Hypothalamus (tissue), 51 donors: ENCODE measurements around the gene DPF3.

Source experiments
- DNase-seq, 51 donors: peaks; one replicate each; lab custom pipeline; 2025; lab: John Stamatoyannopoulos, UW

DPF3 gene

DNA sequence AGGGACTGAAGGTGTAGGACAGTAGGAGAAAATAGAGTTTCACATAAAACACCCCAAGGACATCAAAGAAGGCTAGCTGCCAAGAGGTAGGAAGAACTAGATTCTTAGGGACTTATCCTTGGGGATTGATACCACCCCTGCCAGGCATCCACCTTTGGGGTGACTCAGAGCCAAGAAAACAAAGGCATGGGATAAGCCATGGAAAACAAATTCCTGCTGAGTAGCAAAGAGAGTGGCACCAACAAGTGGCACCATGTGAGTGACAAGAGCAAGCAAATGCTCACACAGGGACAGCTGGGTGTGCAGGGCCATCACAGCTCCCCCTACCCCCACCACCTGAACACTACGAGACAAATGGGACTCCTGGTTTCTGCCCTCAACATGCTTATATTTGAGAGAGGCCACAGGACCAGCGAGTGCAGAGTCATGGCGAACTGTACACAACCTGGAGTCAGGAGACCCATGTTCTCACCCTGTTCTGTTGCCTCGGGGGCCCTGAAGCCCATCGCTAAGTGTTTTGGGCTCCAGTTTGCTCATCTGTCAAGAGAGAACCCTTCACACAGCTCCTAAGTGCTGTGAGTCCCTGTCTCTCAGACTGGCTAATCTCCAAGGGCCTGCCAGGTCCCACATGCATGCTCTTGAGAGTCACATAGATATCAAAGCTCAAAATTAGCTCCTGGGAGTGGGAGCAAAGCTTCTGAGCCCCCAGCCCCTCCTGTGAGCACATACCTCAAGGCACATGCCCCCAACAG lies 91.9 kb downstream of the DPF3 start:
- DNase-seq, result no peak

DNA sequence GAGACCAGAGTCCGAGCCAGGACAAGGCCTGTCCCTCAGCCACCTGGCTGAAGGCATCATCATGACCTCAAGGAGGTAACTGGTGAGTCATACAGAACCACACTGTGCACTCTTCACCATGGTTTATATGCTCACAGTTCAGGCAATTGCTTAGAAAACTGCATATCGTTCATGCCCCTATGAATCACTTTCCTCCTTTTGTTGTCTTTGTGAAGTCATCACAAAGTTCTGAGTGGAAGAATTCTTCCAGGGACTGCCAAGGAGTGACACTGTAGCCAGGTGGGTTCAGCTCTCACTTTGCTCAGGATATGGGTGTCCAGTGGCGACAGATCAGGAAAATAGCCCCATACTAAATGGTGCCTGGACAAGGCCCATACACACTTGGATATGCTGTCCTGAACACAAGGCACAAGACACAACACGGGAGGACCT lies 92.5 kb downstream of the DPF3 start:
- peak in 1 of 51 donors; percentile 10 for DNase-seq

DNA sequence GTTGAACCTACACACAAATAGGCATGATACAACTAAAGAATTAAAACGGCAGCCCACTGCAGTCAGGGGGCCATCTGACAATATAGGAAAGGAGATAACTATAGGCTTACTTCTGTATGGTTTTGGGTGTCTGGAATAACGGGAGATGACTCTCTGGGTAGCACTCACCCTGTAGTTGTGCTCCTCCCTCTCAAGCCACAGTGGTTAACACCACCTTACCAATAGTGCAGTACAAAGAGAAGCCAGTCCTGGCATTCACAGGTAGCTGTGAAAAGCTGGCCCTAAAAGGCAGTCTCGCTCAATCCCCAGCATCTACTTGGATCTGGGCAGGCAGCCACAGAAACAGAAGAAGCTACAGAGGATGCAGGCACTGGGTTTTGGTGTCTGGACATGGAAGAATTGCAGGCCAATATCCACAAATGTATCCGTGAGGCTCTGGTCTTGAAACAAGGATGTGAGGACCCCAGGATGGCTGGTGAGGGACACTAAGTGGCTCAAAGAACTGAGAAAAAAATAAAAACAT lies 93.0 kb downstream of the DPF3 start:
- no peak for DNase-seq

DNA sequence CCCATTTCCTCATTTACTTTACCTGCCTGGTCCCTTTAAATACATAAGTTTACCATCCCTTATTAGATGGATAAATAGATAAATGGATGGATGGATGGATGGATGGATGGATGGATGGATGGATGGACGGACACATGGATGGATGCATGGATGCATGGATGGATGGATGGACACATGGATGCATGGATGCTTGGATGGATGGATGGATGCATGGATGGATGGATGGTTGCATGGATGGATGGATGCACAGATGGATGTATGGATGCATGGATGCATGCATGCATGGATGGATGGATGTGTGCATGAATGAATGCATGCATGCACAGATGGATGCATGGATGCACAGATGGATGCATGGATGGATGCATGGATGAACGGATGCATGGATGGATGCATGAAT lies 93.6 kb downstream of the DPF3 start:
- no peak for DNase-seq

DNA sequence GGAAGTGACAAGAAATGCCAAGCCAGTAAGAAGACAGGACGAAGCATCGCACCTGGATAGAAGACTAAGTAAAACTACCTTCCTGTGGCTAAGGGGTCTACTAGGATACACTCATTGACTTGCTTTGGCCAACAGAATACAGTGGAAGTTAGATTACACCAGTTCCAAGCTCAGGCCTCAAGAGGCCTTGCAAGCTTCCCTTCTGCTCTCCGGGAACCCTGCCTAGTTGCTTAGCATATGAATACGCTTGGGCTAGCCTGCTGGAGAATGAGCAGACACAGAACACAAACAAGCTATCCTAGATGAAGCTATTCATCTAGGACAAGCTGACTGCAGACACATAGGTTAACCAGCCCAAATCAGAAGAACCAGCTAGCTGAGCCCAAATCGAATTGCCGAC lies 97.0 kb downstream of the DPF3 start:
- peak in 6 of 51 donors; percentile 26 to 45 (median 36) for DNase-seq

DNA sequence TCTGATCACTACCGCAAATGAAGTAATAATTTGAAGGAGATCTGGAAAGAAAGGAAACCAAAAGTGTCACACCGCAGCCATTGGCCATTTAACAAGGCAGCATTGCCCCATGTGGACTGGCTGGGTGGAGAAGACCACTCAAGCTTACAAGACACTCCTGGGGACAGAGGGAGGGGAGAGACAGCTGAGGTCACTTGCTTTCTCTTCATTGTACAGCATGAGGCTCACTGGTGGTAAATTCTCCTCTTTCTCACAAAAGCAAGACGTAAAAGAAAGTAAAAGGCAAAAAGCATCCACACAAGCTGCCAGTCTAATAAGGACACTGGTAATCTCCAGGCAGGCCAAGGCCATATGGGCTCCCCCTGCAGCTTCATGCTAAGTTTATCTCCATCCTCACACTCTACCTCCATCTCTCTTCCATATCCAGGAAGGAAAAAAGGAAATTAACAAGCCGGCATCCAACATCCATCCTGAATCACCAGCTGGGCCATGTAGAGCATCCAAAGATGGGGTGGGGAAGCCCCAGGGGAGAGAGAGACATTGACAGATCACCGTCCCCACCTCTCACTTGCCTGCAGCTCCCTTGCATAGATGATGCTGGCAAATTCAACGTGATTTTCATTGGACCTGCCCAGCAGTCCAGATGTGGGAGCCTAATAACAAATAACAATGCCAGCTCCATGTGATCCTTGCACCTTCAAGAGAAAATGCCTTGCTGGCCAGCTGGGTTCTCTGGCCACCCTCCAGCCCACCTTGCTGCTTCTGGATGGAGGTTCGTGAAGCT lies 100.6 kb downstream of the DPF3 start:
- DNase-seq, result no peak

DNA sequence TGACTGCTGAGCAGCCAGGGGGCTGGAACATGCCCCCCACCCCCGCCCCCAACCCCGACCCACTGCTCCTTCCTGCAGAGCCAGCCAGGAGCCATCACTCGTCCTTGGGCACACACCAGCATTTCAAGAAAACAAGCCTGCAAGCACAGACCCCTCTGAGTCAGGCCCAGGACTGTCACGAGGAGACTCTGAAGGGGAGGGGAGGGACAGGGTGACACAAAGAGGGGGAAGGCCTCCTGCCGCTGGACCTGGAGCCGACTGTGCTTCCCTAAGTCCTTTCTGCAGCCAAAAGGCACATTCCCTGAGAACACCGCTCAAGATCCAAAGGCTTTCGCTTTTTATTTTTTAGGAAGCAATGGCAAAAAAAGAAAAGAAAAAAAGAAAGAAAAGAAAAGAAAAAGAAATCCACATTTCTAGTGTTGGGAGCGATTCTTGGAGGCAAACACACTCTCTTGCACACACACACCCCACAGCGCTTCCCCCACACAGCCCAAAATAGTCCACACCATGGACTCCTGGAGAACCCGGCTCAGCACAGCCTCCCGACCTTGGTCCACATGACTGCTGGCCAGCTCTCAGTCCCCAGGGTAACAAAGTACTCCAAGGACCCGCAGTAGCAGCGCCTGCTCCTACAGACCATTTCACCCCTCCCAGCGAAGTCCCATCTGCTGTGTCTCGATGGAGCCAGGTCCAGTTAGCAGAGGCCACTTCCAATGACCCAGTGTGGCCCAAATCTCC lies 101.7 kb downstream of the DPF3 start:
- peak in 40 of 51 donors; percentile 25 to 82 (median 53) for DNase-seq

DNA sequence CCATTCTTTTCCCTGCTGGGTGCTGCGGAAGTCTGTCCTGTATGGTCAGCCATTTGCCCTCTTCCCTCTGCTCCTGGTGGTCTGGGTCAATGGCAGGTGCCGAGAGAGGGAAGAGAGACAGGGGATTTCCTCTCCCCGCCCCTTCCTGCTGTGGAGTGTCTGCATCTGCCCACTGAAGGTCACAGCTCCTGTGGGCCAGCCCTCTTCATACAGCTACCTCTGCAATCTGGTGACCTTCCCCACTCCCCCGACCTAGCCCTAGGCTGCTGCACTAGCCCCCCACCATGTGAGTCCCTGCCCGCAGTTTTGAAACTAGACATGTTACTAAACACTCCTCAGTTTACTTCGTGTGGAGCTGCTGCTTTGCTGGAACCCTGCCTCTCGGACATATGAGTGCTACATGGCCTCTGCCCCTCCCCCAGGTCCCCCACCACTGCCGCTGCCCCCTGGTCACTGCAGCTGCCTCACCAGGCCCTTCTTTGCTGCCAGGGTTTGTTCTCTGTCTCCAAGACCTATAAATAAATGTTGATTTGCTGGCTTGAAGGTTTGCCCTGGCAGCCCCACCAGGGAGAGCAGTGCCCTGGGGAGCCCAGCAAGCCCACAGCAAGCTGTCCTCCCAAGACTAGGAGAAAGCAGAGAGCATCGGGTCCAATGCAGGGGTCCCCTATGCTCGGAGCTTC lies 102.9 kb downstream of the DPF3 start:
- peak in 16 of 51 donors; percentile 18 to 49 (median 33) for DNase-seq

DNA sequence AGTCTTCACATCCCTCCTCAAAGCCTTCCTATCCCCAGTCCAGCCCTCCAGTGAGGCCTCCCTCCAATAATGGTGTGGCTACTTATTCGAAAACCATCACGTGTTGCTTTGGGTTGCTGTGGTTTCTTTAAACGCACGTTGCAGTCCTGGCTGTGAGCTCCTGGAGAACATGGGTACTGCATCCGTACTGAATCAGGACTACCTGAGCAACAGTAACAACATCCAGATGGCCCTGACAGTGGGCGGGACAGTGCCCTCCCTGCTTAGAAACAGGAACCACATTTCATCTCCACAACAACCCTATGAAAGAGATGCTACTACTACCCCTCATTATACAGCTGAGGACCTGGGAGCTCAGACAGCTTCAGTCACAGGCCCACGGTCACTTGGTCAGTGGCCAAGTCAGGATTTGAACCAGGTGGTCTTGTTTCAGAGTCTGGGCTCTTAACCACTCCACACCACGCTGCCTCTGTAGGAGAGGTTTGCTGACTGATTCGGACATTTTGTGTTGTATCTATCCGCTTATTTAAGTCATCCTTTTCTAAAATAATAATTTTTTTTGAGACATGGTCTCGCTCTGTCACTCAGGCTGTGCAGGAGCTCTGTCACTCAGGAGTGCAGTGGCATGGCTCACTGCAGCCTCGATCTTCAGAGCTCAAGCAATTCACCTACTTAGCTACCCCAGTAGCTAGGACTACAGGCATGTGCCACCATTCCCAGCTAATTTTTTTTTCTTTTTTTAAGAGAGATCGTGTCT lies 104.8 kb downstream of the DPF3 start:
- no peak for DNase-seq

DNA sequence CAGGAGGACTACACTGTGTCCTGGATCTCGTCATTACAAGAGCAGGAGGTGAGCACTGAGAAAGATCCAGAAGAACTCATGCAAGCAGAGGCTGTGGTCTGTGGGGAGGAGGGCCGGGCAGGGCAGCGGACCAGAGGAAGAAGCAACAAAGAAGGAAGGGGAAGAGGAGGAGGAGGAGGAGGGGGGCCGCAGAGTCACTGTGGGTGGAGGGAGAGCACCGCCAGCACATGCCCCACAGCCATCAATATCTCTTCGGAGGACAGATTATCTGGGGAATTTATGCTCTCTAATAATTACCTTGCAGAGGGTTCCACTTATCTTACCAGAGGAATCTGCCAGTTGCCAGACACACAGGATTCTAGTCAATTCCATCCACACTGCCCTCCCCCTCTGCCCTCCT lies 105.6 kb downstream of the DPF3 start:
- no peak for DNase-seq

DNA sequence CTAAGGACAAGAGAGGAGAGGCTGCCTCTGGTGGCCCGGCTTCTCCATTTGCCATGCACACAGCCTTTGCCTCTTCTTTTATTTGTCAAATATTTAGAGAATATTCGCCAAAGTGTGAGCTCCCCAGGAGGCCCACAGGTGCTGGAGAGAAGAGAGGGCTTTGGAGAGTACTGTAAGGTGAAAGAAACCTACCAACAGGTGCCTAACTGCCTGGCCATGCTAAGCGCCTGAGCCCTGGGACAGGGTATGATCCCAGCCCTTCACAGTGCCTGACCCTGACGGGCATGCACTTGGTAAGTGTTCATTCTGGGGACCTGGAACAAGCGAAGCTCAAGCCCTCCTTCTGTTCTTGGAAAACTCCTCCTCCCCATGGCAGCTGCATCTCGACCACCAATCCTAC lies 106.1 kb downstream of the DPF3 start:
- DNase-seq, result no peak

DNA sequence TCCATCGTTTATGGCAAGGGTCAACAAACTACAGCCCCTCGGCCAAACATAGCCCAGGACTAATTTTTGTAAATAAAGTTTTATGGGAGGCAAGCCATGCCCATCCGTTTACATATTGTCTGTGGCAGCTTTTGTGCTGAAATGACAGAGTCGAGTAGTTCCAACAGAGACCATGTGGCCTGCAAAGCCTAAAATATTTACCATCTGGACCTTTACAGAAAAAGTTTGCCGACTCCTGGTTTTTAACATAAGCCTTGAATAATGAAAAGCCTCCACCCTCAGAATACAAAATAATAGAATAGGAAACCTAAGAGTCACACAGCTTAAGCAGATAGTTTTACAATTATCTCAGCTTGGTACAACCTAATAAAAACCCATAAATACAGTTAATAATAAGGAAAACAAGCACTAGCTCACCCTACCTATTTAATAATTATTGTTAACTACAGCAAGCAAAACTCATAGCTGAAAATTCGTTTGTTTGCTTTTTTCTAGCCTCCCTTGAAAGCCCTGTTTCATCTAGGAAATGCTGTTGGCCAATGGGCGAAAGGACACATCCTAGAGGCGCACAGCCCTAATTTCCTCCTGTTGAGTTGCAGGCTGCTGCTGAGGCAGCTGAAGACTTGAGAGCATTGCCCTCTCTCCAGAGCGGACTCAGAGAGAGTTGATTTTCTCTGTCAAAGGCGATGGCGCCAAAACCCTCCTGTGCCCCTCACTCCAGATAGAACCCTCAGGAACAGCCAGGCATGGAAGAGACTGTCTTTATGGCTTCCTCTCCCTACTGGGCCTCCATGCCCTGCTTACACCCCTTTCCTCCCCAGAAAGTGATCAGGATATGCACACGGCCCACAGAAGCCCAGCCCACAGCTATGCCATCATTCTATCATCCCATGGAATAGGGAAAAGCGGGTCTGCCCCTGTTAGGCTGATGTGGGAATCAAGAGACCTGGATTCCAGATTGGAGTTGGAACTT lies 107.2 kb downstream of the DPF3 start:
- DNase-seq, result no peak

DNA sequence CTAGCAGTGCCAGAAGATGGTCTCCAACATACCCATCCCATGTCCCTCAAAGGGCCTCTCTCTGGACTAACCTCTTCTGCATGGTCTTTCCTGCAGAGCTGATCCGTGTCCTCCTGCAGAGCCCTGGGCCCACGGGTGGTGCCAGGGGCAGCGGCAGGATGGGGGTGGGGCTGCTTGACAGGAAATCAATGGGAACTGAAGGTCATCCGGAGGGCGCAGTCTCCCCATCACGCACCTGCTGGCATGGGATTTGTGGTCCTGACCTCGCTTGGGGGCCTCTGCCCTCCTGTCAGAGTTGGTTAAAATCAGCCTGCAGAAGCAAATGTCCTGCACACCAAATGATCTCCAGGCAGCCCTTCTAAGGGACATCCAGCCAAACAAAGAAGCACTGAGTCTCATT lies 110.2 kb downstream of the DPF3 start:
- no peak for DNase-seq

DNA sequence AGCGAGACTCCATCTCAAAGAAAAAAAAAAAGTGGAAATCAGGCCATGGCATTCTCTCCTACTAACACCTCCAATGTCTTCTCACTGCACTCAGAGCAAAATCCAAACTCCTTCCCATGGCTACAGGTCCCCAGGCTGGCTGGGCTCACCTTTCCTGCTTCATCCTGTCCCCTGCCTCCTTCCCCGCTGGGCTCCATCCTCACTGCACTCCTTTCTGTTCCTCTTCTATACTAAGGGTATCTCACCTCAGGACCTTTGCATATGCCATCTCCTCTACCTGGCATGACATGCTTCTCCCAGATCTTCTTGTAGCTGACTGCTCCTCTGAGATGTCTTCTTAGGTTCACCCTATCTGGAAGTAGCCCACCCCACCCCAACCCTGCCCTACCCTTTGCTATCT lies 111.1 kb downstream of the DPF3 start:
- DNase-seq, result no peak

DNA sequence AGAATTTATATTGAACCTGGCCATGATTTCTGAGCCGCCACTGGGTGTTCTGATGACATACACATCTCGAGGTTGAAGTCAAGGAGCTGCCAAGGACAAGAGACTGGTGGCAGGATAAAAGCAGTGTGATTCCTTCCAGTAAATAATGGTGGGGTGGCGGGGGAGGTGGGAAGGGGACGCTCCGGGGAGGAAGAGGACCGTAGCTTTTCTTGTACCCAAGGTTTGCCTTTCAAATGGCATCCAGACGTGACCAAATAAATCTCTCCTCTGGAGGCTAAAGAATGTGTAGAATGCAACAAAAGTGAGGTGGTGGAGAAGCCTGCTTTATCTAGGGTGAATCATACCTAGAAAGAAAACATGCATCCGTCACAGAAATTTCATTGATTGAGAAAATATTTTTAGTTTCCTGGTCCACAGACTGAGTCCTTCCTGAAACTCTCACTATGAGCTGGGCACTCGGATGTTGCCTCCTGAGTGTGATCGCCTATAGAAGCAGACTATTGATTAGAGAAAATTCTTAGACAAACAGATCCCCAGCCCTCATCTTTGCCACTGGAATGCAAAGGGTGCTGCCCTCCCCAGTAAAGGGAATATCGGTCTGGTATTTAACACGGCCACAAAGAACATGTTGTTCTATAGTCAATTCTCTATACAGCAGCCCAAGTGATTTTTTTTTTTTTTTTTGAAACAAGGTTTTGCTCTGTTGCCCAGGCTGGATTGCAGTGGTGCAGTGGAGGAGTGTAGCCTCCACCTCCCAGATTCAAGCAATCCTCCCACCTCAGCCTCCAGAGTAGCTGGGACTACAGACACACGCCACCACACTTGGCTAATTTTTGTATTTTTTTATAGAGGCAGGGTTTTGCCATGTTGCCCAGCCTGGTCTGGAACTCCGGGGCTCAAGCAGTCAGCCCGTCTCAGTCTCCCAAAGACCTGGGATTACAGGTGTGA lies 112.1 kb downstream of the DPF3 start:
- DNase-seq, result no peak

DNA sequence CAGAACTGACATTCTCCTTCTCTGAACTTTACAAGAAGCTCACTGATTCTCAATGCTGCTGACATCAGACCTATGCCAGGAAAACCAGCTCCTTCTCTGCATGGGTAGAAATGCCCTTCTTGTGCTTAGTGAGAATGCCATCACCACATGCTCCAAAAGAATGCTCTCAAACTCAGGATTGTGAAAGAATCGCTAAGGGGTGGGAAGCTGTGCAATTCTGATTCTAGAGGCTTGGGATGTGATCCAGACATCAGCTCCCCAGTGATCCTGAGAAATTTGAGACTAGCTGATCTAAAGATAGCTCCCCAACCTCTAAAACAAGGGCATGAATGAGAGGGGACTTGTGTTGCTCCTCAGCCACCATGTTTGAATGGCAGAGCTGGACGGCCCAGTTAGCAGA lies 113.2 kb downstream of the DPF3 start:
- DNase-seq, result no peak

DNA sequence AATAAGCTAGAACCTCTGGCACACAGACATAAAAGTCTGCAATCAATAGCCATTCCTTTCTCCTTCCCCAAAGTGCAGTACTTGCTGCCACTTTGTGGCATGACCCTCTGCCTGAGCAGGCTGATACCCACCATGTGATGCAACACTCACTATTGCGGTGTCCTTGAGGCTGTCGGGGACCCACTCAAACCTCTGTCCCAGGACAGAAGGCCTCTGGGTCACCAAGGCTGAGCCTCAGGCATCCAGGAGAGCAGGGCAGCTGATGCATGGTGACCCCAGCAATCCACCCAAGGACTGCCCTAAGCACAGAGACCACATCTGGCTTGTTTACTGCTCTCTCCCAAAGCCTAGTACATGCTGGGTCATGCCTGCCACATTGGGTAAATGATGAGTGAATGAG lies 114.2 kb downstream of the DPF3 start:
- DNase-seq, result no peak

DNA sequence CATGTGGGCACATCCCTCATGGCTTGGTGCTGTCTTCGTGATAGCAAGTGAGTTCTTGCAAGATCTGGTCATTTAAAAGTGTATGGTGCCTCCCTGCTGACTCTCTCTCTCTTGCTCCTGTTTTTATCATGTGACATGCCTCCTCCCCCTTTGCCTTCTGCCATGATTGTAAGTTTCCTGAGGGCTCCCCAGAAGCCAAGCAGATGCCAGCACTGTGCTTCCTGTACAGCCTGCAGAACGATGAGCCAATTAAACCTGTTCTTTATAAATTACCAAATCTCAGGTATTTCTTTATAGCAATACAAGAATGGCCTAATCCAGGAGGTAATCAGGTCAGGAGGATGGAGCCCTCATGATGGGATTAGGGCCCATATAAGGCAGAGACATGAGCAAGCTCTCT lies 116.3 kb downstream of the DPF3 start:
- no peak for DNase-seq
